Activated T-cell treated with anti-CD3 and anti-CD28 coated beads for 24 hours (primary cell): Measurements from ENCODE around the gene CAB39L.

Experiments
- DNase-seq: peaks from one replicate; pipeline ENCODE4 v3.0.0-alpha.2; 2020; ENCODE audit warnings: low read depth

CAB39L gene

GRCh38 chr13:49399801-49400472, 43.9 kb downstream of the CAB39L start:
- no peak for DNase-seq

- no peak for DNase-seq
Measured at GRCh38 chr13:49395878-49396380, 47.9 kb downstream of the CAB39L start.

GRCh38 chr13:49395451-49395865, 48.4 kb downstream of the CAB39L start:
- no peak for DNase-seq

GRCh38 chr13:49388091-49388635, 55.7 kb downstream of the CAB39L start:
- DNase-seq: no peak

GRCh38 chr13:49386664-49387063, 57.2 kb downstream of the CAB39L start:
- DNase-seq: no peak

GRCh38 chr13:49376121-49376520, 67.7 kb downstream of the CAB39L start:
- DNase-seq: no peak

- no peak for DNase-seq
Measured at GRCh38 chr13:49374585-49375290, 69.1 kb downstream of the CAB39L start.

GRCh38 chr13:49373716-49374115, 70.1 kb downstream of the CAB39L start:
- DNase-seq: no peak

GRCh38 chr13:49371943-49372613, 71.8 kb downstream of the CAB39L start:
- DNase-seq: no peak

- no peak for DNase-seq
Measured at GRCh38 chr13:49370371-49370770, 73.5 kb downstream of the CAB39L start.

- DNase-seq: no peak
Measured at GRCh38 chr13:49369866-49370265, 74.0 kb downstream of the CAB39L start.

- DNase-seq: no peak
Measured at GRCh38 chr13:49368688-49369087, 75.2 kb downstream of the CAB39L start.

- no peak for DNase-seq
Measured at GRCh38 chr13:49367640-49368422, 76.0 kb downstream of the CAB39L start.

- DNase-seq: no peak
Measured at GRCh38 chr13:49366841-49367240, 77.0 kb downstream of the CAB39L start.

- DNase-seq: no peak
Measured at GRCh38 chr13:49357694-49358093, 86.2 kb downstream of the CAB39L start.

GRCh38 chr13:49356223-49356622, 87.6 kb downstream of the CAB39L start:
- DNase-seq: no peak

GRCh38 chr13:49354719-49355118, 89.1 kb downstream of the CAB39L start:
- DNase-seq: no peak

GRCh38 chr13:49353908-49354307, 90.0 kb downstream of the CAB39L start:
- DNase-seq: no peak

GRCh38 chr13:49351871-49352270, 92.0 kb downstream of the CAB39L start:
- no peak for DNase-seq

- no peak for DNase-seq
Measured at GRCh38 chr13:49348751-49349150, 95.1 kb downstream of the CAB39L start.

- DNase-seq: no peak
Measured at GRCh38 chr13:49347650-49348385, 96.0 kb downstream of the CAB39L start.
